IMR-90 (cell line): ENCODE results near the gene PRORP. TPM values are rescaled to one million over a fixed set of nuclear protein-coding genes. Genes with fewer than 3 reads are reported as not detected.

Experiments used
- ATAC-seq: fragments of 200-7000 bp; cut with Tn5 transposase; 2 replicates; pipeline ENCODE4 v1.9.1; 2020; ENCODE audit warnings: low read depth, mild to moderate bottlenecking, moderate library complexity
- BruUV-seq: library from RNA; stranded (reverse); fragments of 400-500 nt; replicated peaks from 2 replicates; lab custom pipeline; 2021; lab: Mats Ljungman, UMichigan
- CTCF ChIA-PET: fragments of 300-600 bp; formaldehyde crosslinking; extraction: SDS; loops from one replicate; lab custom pipeline; 2021; ENCODE audit warnings: antibody characterized with exemption; lab: Yijun Ruan, JAX
- POLR2A ChIA-PET: fragments of 300-600 bp; sonication (Branson Sonifier 250); formaldehyde crosslinking; loops from one replicate; lab custom pipeline; 2022; ENCODE audit warnings: antibody characterized with exemption; ENCODE audit not compliant: unreplicated experiment; lab: Charles Lee
- DNase-seq: peaks from one replicate; pipeline ENCODE4 v3.0.0; 2013
- H2AFZ ChIP-seq: replicated peaks from 2 replicates; pipeline ENCODE3; 2013; ENCODE audit warnings: low read length, mild to moderate bottlenecking; ENCODE audit not compliant: poor library complexity
- H2AK5ac ChIP-seq: 2 replicates; pipeline ENCODE4 v1.6.1; 2013; ENCODE audit warnings: low read depth, low read length, inconsistent platforms
- H2AK9ac ChIP-seq: replicated peaks from 2 replicates; pipeline ENCODE3; 2013; ENCODE audit warnings: mild to moderate bottlenecking, low read depth, low read length, moderate library complexity; ENCODE audit not compliant: poor library complexity
- H2BK120ac ChIP-seq: 2 replicates; pipeline ENCODE4 v1.6.1; 2013; ENCODE audit warnings: low read depth, low read length, inconsistent platforms
- H2BK15ac ChIP-seq: 3 replicates; pipeline ENCODE4 v1.6.1; 2013; ENCODE audit warnings: low read depth, low read length, inconsistent platforms
- H2BK20ac ChIP-seq: 2 replicates; pipeline ENCODE4 v1.6.1; 2013; ENCODE audit warnings: low read depth, mild to moderate bottlenecking, inconsistent platforms, low read length, moderate library complexity
- H2BK5ac ChIP-seq: 2 replicates; pipeline ENCODE4 v1.6.1; 2013; ENCODE audit warnings: mild to moderate bottlenecking, low read depth, low read length, inconsistent platforms; ENCODE audit not compliant: poor library complexity, severe bottlenecking
- H3K14ac ChIP-seq: replicated peaks from 2 replicates; pipeline ENCODE4 v1.6.1; 2013; ENCODE audit warnings: low read depth, low read length, inconsistent platforms
- H3K18ac ChIP-seq: 2 replicates; pipeline ENCODE4 v1.6.1; 2013; ENCODE audit warnings: low read depth, low read length, control low read depth
- H3K23ac ChIP-seq: 2 replicates; pipeline ENCODE4 v1.6.1; 2013; ENCODE audit warnings: low read depth, low read length, inconsistent platforms
- H3K27ac ChIP-seq: 2 replicates; pipeline ENCODE4 v1.5.1; 2013; ENCODE audit warnings: mild to moderate bottlenecking, control low read depth, low read length; ENCODE audit not compliant: insufficient read depth
- H3K27me3 ChIP-seq: 2 replicates; pipeline ENCODE4 v1.6.1; 2013; ENCODE audit warnings: low read length; ENCODE audit not compliant: control insufficient read depth, insufficient read depth
- H3K36me3 ChIP-seq: 2 replicates; pipeline ENCODE4 v1.6.1; 2013; ENCODE audit warnings: low read length, mixed read lengths; ENCODE audit not compliant: control insufficient read depth, insufficient read depth
- H3K4ac ChIP-seq: 2 replicates; pipeline ENCODE4 v1.6.1; 2013; ENCODE audit warnings: low read depth, low read length, inconsistent platforms
- H3K4me1 ChIP-seq: 2 replicates; pipeline ENCODE4 v1.6.1; 2013; ENCODE audit warnings: low read length, mixed read lengths; ENCODE audit not compliant: control insufficient read depth, insufficient read depth
- H3K4me2 ChIP-seq: 2 replicates; pipeline ENCODE4 v1.6.1; 2013; ENCODE audit warnings: low read depth, mild to moderate bottlenecking, control low read depth, low read length, moderate library complexity
- H3K4me3 ChIP-seq: 2 replicates; pipeline ENCODE4 v1.5.1; 2013; ENCODE audit warnings: low read depth, mild to moderate bottlenecking, control low read depth, low read length, moderate library complexity; ENCODE audit not compliant: insufficient read depth
- H3K56ac ChIP-seq: 2 replicates; pipeline ENCODE4 v1.6.1; 2013; ENCODE audit warnings: low read length, inconsistent platforms; ENCODE audit not compliant: insufficient read depth; ENCODE audit errors: extremely low read depth
- H3K79me1 ChIP-seq, 2 experiments: 2 replicates each; pipeline ENCODE4 v1.6.1; 2013; ENCODE audit warnings: low read length in 2 of 2, inconsistent platforms in 1 of 2, low read depth in 1 of 2
- H3K9ac ChIP-seq: 2 replicates; pipeline ENCODE4 v1.6.1; 2013; ENCODE audit warnings: low read depth, low read length, control low read depth
- H3K9me1 ChIP-seq: 2 replicates; pipeline ENCODE4 v1.6.1; 2013; ENCODE audit warnings: low read length, inconsistent platforms; ENCODE audit not compliant: insufficient read depth
- H3K9me3 ChIP-seq: 2 replicates; pipeline ENCODE4 v1.6.1; 2013; ENCODE audit warnings: low read length; ENCODE audit not compliant: control insufficient read depth, insufficient read depth
- H4K20me1 ChIP-seq: 2 replicates; pipeline ENCODE4 v1.6.1; 2013; ENCODE audit warnings: low read length, inconsistent platforms; ENCODE audit not compliant: insufficient read depth
- H4K5ac ChIP-seq: 2 replicates; pipeline ENCODE4 v1.6.1; 2013; ENCODE audit warnings: mild to moderate bottlenecking, low read depth, low read length, control low read depth
- H4K8ac ChIP-seq, 2 experiments: 2 replicates each; pipeline ENCODE4 v1.6.1; 2013; ENCODE audit warnings: low read depth in 2 of 2, low read length in 2 of 2, control low read depth in 1 of 2, inconsistent platforms in 1 of 2
- H4K91ac ChIP-seq: 2 replicates; pipeline ENCODE4 v1.6.1; 2013; ENCODE audit warnings: low read depth, low read length, inconsistent platforms; ENCODE audit not compliant: insufficient read depth
- CEBPB ChIP-seq: IDR thresholded peaks from 2 replicates; pipeline ENCODE4 v1.6.1; 2012; ENCODE audit warnings: low read depth, low read length, improper control_type of control experiment
- ELK1 ChIP-seq: fragments of 150-350 bp; IDR thresholded peaks from 2 replicates; pipeline ENCODE4 v1.6.1; 2016; ENCODE audit warnings: low read depth, mild to moderate bottlenecking, low read length, moderate library complexity, borderline replicate concordance
- FOS ChIP-seq: fragments of 150-350 bp; IDR thresholded peaks from 2 replicates; pipeline ENCODE4 v1.6.1; 2016; ENCODE audit warnings: low read depth, low read length
- MAFK ChIP-seq: IDR thresholded peaks from 2 replicates; pipeline ENCODE4 v1.6.1; 2012; ENCODE audit warnings: low read depth, low read length, improper control_type of control experiment
- MXI1 ChIP-seq: IDR thresholded peaks from 2 replicates; pipeline ENCODE4 v1.6.1; 2012; ENCODE audit warnings: low read depth, mild to moderate bottlenecking, low read length, moderate library complexity, borderline replicate concordance
- NFE2L2 ChIP-seq: fragments of 150-350 bp; IDR thresholded peaks from 2 replicates; pipeline ENCODE4 v1.6.1; 2016; ENCODE audit warnings: low read depth, mild to moderate bottlenecking, low read length
- RAD21 ChIP-seq: IDR thresholded peaks from 2 replicates; pipeline ENCODE4 v1.6.1; 2012; ENCODE audit warnings: low read length, improper control_type of control experiment
- RCOR1 ChIP-seq: IDR thresholded peaks from 2 replicates; pipeline ENCODE4 v1.6.1; 2012; ENCODE audit warnings: mild to moderate bottlenecking, low read length, improper control_type of control experiment; ENCODE audit not compliant: insufficient replicate concordance
- RFX5 ChIP-seq: IDR thresholded peaks from 2 replicates; pipeline ENCODE4 v1.8.0; 2012; ENCODE audit warnings: low read depth, mild to moderate bottlenecking, low read length, moderate library complexity
- USF2 ChIP-seq: fragments of 150-350 bp; IDR thresholded peaks from 2 replicates; pipeline ENCODE4 v1.6.1; 2017; ENCODE audit warnings: mild to moderate bottlenecking, antibody characterized with exemption, low read length, low read depth
- WGBS, 2 experiments: methylation state at CpG; one replicate each; pipeline versions ENCODE4 v1.1.5 to v1.1.7; 2013; ENCODE audit warnings: missing lambda C conversion rate in 2 of 2; ENCODE audit not compliant: insufficient read length in 1 of 2; ENCODE audit errors: extremely low coverage in 2 of 2; 5-methylcytosine and 5-hydroxymethylcytosine counted together
- dilution Hi-C: fragments of 300-500 bp; cut with HindIII; formaldehyde crosslinking; loops from one replicate; pipeline ENCODE4 v1.14.3; 2018; ENCODE audit warnings: low sequenced_read_pairs; ENCODE audit not compliant: unreplicated experiment
- in situ Hi-C: fragments of 300-500 bp; cut with MboI; formaldehyde crosslinking; loops from 3 replicates; pipeline ENCODE4 v1.14.3; 2019; ENCODE audit warnings: low sequenced_read_pairs, inconsistent platforms, mixed read lengths
- intact Hi-C: fragments of 100-400 bp; cut with micrococcal nuclease; formaldehyde crosslinking; loops from 2 replicates; pipeline ENCODE4 v1.10.0; 2022
- polyA plus RNA-seq, 3 experiments: library from polyadenylated mRNA; depleted of rRNA; stranded (reverse); fragments of >200 nt; gene quantifications; 2 replicates each; pipeline ENCODE4 v1.2.3, GENCODE V29; 2012; ENCODE audit warnings: low replicate concordance in 1 of 3
- total RNA-seq: library from RNA; depleted of rRNA; stranded (reverse); fragments of >200 nt; gene quantifications from 2 replicates; pipeline ENCODE4 v1.2.3, GENCODE V29; 2012

Gene PRORP
- total and polyA plus RNA-seq, 2 of the 4 experiments (the other 2 are of a cell fraction) = 18.0 to 50.5 TPM

GRCh38 chr14:35167496-35167895 lies 45.1 kb downstream of the PRORP start:
- Histone ChIP-seq H3K79me1 (peaks cover 5 to 11% of the 10 kb centered on the region in 2 experiments; a peak in 1 of 4 replicates), H3K9me1 (no peaks in the 10 kb centered on the region)
- no CpG with 5 or more reads among the region's 3 CpGs for WGBS, 2 experiments

More at GRCh38 chr14:35167496-35167895, 45.1 kb downstream of the PRORP start:
- POLR2A ChIA-PET = no interaction called here
- no peak for DNase-seq
- no peaks in the 10 kb centered on the region for H3K4me1 ChIP-seq
- H4K20me1 ChIP-seq = no peaks in the 10 kb centered on the region
- TF ChIP-seq NFE2L2 (no peak), MAFK (no peak), ELK1 (no peak), RCOR1 (no peak), MXI1 (no peak), USF2 (no peak), RAD21 (no peak), CEBPB (no peak), FOS (no peak), RFX5 (no peak)
- H3K9me3 ChIP-seq = no peaks in the 10 kb centered on the region
- no peak overlapping the region for H3K56ac ChIP-seq
- no peak overlapping the region for H3K4ac ChIP-seq
- in situ Hi-C loops = no loop called here
- H2AK9ac ChIP-seq = no peak overlapping the region
- no peak overlapping the region for H2BK15ac ChIP-seq
- CTCF ChIA-PET = no interaction called here
- H2AK5ac ChIP-seq = no peak overlapping the region
- H2BK120ac ChIP-seq = no peak overlapping the region
- ATAC-seq = no peak
- no peak overlapping the region for H4K91ac ChIP-seq
- 0 out of 2 replicates have a peak, but pooled peaks cover 2% of the 10 kb centered on the region for H3K36me3 ChIP-seq
- no peak overlapping the region for H3K23ac ChIP-seq
- no peak overlapping the region for H3K27ac ChIP-seq
- H3K18ac ChIP-seq = no peak overlapping the region
- H3K14ac ChIP-seq = no peak overlapping the region
- H3K9ac ChIP-seq = no peak overlapping the region
- no peak overlapping the region for H2AFZ ChIP-seq
- no peak overlapping the region for H3K4me3 ChIP-seq
- H4K5ac ChIP-seq = no peak overlapping the region
- no peak overlapping the region for H2BK5ac ChIP-seq
- H3K27me3 ChIP-seq = no peaks in the 10 kb centered on the region
- no peak overlapping the region for H4K8ac ChIP-seq
- intact Hi-C loops = no loop called here
- no peak overlapping the region for H3K4me2 ChIP-seq
- dilution Hi-C loops = no loop called here
- H2BK20ac ChIP-seq = no peak overlapping the region
- BruUV-seq = no TSS peak
